UCSD-AML1 (cell line): ENCODE data around the gene NRCAM.

Source experiments
- DNase-seq: peaks from one replicate; lab custom pipeline; 2025; ENCODE audit not compliant: unreplicated experiment; lab: John Stamatoyannopoulos, UW

NRCAM gene

DNA sequence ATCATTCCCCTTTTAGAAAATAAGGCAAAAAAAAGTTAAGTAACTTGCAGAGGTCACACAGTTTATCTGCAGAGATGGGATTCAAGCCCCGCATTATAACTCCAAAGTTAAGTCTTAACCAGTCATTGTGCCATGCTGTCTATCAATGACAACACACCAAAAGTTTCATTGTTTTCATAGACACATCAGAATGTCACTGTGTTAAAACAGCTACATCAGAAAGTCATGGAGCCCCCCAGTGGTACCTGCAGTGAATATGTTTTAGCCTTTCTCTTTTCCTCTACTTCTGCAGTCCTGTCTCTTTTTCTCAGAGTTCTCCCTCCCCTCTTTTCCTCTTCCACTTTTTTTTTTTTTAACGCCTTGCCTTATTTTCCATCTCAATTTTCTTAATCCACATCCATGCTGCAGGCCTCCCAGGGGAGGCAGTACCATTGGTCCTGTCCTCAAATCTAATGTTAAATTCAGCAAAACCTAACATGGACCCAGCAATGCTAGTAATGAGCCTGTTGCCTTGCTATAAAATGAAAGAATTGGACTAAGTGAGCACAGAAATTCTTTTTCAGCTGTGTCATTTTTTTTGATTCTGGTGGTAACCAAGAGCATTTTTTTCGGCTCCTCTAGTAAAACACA, 3.8 kb upstream of the NRCAM start:
- DNase-seq, result no peak

DNA sequence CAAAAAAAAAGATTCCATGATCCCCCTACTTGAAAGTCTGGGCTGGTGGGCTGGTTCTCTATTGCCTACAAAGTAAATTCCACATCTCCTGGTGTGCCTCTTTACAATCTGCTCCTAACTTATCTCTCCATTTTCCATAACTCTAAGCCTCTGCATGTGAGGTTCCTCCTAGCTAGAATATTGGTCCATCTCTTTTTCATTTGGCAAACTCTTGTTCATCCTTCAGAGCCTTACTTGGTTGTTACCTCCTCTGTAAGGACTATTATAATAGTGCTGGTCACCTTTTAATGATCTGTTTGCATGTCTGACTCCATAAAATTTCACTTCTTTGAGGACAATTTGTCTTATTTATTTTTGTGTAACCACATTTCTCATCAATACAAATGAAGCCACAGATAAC, 1.6 kb upstream of the NRCAM start:
- no peak for DNase-seq

DNA sequence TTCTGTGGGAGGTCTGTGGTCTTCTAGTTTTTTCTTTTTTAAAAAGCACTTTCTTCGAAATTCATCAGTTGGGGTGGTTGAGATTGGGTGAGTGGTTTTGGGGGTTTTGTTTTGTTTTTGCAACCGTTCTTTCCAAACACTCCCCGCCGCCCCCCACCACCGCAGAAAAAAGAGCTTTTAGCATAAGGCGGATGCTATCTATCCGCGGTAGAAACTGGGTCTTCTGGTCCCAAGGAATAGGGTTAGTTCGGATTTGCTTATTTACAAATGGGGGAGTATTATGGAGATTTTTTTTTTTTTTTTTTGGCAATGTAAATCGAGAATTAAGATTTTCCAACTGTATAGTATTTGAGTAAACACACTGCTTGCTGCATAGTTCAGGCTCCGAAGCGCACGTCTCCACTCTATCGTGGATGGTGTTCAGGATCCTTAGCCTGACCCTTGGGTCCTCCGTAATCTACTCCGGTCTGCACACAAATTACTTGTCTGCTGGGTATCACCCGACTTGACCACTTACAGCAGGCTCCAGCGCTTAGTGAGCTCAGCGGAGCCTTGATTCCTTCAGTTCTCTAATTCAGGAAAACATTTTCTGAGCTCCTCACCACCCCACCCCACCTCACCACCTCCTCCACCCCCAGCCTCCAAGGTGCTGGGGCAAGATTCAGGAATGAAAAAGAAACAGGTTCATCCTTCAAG, 757 bp upstream of the NRCAM start:
- no peak for DNase-seq

DNA sequence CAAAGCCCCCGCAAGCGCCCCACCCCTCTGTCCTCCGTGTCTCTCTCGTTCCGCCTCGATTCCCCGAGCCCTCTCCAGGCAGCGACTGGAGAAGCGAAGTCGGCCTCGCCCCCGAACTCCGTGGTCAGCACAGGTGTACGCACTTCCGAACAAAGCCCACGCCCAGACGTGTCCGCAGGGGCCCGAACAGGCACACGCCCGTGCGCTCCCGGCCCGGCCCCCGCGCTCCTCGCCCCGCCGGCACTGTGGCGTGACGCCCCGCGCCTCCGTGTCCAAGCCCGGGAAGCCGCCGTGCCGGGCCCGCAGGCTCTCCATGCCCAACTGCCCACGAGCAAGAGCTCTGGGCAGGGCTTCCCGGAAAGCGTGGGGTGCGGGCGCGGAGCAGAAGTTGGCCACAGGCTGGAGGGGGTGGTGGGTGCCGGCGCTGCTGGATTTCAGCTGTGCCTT, 662 bp downstream of the NRCAM start:
- no peak for DNase-seq

DNA sequence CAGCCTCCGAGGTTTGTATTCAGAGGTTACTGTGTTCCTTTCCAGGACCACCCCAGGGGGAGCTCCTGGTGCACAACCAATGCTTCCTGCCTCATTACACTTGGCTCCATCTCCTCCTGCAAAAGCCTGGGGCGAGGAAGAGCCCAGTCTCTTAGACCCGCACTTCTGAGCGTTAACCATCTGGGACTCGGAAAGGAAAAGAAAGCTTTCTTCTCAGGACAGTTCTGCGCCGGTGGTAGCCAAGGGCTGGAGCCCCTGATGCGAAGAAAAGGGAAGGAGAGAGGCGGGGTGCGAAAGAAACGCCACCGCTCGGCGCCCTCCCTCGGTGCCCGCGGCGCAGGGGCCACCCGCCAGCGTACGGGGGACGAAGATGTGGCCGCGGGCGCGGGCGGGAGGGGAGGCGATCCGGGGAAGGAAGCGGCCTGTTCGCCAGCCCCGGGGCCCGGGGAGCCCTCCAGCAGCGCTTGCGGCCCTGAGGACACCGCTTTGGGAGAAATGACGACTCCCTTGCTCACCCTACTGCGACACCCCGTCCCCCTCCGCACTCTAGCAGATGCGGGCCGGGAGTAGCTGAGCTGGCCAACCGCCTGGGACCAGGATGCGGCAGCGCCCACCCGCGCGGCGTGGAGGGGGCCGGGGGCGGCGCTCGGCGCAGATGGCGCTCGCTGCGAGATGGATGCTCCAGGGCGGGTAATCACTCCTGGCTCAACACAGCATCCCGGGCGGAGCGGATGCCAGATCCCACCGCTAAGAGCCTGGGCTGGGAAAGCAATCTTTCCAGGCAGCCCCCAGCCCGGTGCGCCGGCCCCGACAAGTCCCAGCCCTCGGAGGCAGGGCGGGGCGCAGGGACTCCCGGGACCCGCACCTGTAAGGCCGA, 1.3 kb downstream of the NRCAM start:
- DNase-seq, result no peak

DNA sequence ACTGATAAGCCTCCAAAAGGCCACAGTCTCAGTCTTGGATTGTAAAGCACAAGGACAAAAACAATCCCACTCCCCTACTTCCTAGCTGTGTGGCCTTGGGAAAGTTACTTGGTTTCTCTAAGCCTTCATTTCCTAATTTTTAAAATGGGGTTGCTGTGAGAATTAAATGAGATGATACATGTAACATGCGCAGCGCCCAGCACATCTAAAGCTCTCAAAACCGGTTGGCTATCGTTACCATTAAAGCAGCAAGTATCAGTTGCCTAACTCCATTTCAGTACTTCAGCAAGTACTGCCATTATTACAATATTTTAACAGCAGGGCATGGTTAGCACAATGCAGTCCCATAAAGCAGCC, 1.9 kb downstream of the NRCAM start:
- no peak for DNase-seq

DNA sequence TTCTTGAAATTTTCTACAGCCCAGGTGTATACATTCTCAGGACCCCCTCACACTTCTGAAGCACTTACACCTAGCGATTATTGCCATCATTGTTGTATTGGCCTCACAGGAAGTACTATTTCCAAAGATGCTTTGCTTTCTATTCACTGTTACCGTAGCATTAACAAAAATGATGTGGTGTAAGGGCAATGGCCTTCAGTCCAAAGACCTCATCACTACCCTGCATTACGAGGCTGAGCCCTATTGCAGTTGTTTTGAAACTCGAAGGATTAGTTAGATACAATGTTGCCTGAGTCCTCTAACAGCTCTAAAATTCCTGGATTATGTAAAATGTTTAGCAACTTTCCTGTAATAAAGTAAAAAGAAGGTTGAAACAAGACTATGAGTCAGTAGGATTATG, 2.9 kb downstream of the NRCAM start:
- DNase-seq, result no peak

DNA sequence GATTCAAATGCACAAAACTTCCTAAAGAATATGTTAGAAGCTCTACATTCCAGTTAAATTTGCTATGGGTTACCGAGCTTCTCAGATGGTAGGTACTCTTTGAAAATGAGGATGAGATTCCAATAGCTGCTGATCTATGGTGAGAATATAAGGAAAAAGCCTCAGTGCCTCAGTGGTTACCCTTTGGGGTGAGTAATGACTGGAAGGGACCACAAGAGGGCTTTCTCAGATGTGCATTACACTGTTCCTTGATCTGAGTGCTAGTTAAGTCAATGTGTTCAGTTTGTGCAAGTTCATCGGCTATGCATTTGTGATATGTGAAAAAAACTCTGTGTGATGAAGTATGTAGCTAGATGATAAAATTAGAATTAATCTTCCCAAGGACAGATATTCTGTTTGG, 3.5 kb downstream of the NRCAM start:
- no peak for DNase-seq

DNA sequence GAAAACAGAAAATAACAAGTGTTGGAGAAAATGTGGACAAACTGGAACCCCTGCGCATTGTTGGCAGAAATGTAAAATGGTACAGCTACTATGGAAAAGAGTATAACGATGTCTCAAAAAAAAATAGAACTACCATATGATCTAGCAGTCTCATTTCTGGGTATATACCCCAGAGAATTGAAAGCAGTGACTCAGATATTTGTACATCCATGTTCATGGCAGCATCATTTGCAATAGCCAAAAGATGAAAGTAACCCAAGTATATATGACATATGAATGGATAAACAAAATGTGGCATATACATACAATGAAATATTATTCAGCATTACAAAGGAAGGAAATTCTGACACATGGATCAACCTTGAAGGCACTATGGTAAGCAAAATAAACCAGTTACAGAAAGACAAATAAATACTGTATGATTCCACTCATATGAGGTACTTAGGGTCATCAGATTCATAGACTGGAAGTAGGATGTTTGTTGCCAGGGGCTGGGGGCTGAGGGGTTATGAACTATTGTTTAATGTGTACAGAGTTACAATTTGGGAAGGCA, 4.9 kb downstream of the NRCAM start:
- no peak for DNase-seq

DNA sequence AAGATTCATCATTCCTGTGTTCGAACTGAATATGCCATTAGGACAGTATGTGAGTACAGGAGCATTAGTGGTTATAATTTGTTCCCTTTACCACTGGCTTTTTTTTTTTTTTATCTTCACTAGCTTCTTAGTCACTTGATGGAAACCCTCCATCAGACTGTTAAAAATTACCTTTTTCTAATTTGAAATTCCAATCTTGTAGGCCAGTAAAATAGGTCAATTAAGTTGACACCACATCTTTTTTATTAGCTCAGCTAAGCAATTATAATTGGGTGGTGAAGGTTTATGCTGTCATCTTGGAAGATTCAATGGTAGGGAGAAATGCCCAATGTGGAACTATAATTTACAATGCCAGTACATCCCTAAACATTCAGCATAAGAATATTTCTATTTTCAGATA, 6.1 kb downstream of the NRCAM start:
- DNase-seq, result no peak

DNA sequence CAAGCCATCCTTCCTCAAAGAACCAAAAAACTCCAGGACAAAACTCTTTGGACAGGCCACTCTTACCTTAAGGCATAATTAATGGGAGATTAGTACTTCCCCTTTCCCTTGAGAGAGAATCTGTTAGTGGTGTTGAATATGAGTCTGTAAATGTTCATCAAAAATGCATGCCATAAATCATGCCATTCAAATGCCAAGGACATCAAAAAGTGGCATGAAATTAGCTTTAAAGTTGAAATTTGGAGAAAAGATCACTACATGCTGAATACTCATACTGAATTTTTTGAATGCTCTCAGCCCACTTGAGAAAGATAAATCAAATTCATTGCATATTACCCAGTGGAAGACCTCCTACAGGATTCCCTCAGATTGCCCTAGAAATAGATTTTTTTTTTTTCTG, 6.7 kb downstream of the NRCAM start:
- DNase-seq, result no peak

DNA sequence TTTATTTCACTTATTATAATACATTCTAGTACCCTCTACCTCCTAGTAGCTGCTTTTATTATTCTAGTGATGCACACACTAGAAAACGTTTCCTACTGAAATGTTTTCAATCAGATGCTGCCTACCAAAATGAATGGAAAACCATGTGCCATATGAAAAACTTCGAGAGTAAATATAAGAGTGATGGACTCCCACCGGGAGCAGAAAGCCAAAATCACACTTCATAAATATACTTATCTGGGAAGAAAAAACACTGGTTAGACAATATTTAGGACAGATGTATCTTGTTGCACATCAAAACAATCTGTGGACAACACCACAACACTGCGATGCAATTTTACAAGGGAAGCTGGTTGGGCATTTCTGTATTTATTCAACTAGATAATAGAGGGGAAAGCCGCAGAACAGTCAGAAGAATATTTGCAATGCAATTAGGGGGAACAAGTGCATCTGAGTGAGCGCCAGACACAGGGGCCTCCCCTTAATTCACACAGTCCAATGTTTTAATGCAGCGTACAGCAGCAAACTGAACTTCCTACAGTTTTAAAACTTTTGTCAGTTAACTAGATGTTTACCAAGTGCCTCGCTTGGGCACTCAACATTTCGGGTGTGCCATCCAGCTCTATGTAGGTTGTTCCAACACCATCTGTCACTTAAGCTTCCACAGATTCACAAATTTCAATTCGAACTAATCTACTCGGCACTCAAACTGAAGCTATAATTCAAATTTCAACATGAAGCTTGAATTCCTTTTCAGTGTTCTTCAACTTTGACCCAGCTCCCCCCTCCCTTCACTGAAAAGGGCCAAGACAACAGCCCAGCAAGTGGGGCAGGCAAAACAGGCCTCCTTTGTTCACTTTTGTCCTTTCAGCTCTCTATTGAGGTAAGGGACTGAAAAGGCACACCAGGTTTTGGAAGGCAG, 7.4 kb downstream of the NRCAM start:
- no peak for DNase-seq

DNA sequence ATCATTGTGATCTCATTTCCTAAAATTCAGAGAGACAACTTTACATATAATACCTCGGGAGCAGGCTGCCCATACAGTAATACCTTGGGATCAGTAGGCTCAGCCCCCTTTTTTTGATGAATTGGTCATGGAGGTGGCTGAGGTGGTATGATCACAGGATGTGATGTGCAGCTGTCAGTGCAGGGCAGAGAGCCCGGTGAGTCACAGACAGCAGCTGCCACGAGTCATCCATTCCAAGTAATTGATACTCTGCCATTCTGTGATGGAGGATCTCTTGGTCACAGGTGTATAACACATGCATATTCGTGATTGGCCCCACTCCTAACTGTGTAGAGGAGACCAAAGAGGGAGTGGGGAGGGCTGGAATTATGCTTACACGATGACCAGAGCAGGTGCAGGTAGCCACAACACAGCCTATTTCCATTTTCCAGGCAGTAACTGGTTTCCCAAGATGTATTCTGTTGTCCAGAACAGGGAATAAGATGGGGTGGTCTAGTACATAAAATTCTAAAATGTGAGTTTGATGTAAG, 14.1 kb downstream of the NRCAM start:
- no peak for DNase-seq

DNA sequence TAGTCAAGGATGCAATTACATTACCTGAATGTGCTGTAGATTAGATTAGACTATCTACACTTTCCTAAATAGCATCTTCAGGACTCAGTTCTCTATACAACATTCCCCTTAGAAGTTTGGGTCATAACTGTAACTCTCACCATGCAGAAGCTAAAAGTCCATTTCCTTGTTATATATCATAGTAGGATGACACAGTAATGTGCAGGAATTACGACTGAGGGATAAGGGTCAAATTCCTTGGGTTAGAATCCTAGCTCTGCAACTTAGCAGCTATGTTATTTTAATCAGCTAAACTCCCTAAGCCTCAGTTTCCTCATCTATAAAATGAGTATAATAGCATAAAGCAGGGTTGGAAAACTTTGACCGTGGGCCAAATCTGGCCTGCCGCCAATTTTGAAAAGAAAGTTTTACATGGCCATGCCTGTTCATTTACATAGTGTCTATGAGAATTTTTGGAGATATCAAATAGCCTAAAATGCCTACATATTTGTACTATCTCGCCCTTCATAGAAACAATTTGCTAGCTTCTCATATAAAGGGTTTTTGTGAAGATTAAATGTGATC, 14.8 kb downstream of the NRCAM start:
- no peak for DNase-seq

DNA sequence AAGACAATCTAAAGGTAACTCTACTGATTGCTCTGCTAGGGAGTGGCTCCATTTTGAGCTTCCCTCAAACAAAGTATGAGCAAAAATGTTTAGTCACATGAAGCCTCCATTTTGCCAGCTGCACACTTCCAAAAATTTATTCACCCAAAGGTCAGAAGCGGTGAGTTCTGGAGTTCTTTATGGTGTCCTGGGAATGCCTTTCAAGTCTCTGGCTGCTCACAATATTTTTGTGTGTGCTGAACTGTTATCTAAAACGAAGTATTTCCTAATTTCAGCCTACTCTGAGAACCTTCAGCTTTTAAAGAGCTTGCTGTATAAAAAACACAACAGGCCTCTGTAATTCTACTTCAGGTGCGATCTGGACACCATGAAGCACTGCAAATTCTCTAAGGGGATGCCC, 15.6 kb downstream of the NRCAM start:
- DNase-seq, result no peak

DNA sequence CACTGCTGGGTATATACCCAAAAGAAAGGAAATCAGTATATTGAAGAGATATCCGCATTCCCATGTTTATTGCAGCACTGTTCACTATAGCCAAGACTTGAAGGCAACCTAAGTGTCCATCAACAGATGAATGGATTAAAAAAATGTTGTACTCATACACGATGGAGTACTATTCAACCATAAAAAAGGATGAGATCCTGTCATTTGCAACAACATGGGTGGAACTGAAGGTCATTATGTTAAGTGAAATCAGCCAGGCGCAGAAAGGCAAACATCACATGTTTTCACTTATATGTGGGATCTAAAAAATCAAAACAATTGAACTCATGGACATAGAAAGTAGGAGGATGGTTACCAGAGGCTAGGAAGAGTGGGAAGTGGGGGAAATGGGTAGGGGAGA, 19.3 kb downstream of the NRCAM start:
- no peak for DNase-seq

DNA sequence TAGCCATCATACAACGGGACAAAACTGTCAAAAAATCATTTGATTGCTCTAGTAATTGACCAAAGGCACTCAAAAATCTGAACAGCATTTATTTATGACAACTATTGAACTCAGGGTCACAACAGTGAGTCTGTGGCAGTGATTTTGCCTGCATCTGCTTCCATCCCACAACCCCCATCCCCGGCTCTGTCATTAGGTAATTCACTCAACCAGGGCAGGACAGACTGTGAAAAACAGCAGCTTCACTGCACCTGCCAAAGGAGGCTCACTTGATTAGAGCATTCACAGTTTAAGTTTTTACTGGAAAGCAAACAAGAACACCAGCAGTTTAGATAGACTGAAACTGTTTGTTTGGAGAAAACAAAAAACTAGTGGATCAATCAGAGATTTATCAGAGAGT, 22.2 kb downstream of the NRCAM start:
- DNase-seq, result no peak

DNA sequence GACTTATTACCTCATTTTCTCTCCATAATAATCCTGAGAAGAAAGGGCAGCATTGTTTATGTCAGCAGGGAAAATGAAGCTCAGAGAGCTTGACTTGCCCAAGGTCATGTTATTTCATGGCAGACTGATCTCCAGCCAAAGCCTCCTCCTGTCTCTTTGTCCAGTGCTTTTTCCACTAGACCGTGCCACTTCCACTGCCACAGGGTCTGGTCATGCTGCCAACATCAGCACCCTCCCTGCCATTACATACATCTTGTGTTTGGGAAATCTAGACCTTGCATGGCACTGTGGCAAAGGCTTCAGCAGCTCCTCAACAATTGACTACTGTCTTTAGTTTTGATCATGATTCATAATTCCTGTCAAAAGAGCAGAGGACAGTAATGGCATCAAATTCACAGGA, 25.1 kb downstream of the NRCAM start:
- DNase-seq, result no peak

DNA sequence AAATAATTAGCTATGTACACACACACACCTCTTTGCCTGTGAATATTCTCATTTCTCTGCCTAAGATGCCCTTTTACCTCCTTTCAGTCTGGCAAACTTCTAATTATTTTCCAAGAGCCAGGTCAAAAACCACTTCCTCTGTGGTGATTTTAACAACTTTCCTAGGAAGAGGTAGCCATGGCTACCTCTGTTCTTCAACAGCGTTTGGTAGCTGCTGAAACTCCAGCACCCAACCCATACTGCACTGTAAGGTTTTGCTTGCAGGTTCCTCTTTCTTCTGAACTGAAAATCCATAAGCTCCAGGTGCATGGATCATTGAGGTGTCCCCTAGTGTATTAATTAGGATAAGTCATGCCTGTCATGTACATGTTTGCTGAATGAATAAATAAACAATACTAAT, 25.6 kb downstream of the NRCAM start:
- no peak for DNase-seq

DNA sequence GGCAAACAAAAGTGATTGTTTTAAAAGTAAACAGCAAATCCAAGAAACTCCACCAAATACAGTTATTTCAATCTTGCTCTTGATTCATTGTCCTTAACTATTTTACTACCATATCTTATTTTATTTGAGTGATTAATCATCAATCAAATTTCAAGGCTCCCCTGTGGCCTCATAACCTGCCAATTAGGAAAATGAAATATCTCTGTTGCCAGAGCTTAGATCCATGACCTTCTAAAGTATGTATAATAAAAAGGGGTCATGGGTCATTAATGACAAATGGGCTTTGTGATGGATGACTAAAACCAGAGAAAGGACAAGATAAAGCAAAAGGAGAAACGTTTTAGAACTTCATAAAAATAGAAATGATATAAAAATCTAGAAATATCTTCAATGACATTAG, 28.5 kb downstream of the NRCAM start:
- no peak for DNase-seq
